Smooth muscle cell (in vitro differentiated cells): ENCODE data around the gene ATXN7L3. TPM values are rescaled to one million over a fixed set of nuclear protein-coding genes. Genes with fewer than 3 reads are reported as not detected.

Experiments used
- DNase-seq: peaks from one replicate; lab custom pipeline; 2025; ENCODE audit not compliant: unreplicated experiment; lab: John Stamatoyannopoulos, UW
- H2AFZ ChIP-seq: fragments of 200-600 bp; sonication (generic); 2 replicates; pipeline ENCODE4 v1.6.0; 2016; ENCODE audit warnings: antibody characterized with exemption, low read depth, mild to moderate bottlenecking
- H3F3A ChIP-seq: fragments of 200-600 bp; sonication (generic); 2 replicates; pipeline ENCODE4 v1.6.0; 2017; ENCODE audit warnings: antibody characterized with exemption, low read depth
- H3K27ac ChIP-seq: fragments of 200-600 bp; sonication (generic); 2 replicates; pipeline ENCODE4 v1.5.1; 2016; ENCODE audit warnings: low read depth, mild to moderate bottlenecking
- H3K27me3 ChIP-seq: fragments of 200-600 bp; sonication (generic); 2 replicates; pipeline ENCODE4 v1.6.1; 2016; ENCODE audit warnings: low read depth, mild to moderate bottlenecking
- H3K36me3 ChIP-seq: fragments of 200-600 bp; sonication (generic); 2 replicates; pipeline ENCODE4 v1.5.1; 2016; ENCODE audit warnings: low read depth
- H3K4me1 ChIP-seq: fragments of 200-600 bp; sonication (generic); 2 replicates; pipeline ENCODE4 v1.5.1; 2016; ENCODE audit warnings: low read depth
- H3K4me2 ChIP-seq: fragments of 200-600 bp; sonication (generic); 2 replicates; pipeline ENCODE4 v1.6.0; 2016; ENCODE audit warnings: mild to moderate bottlenecking
- H3K4me3 ChIP-seq: fragments of 200-600 bp; sonication (generic); 2 replicates; pipeline ENCODE4 v1.5.1; 2016; ENCODE audit warnings: mild to moderate bottlenecking
- H3K79me2 ChIP-seq: fragments of 200-600 bp; sonication (generic); 2 replicates; pipeline ENCODE4 v1.6.0; 2016; ENCODE audit warnings: low read depth, mild to moderate bottlenecking
- H3K9ac ChIP-seq: fragments of 200-600 bp; sonication (generic); 2 replicates; pipeline ENCODE4 v1.6.0; 2016; ENCODE audit warnings: low read depth
- H3K9me3 ChIP-seq: fragments of 200-600 bp; sonication (generic); replicated peaks from 2 replicates; pipeline ENCODE4 v1.5.1; 2016; ENCODE audit warnings: low read depth
- H4K20me1 ChIP-seq: fragments of 200-600 bp; sonication (generic); 2 replicates; pipeline ENCODE4 v1.6.0; 2016; ENCODE audit warnings: low read depth
- CTCF ChIP-seq: fragments of 200-600 bp; sonication (generic); IDR thresholded peaks from 2 replicates; pipeline ENCODE4 v1.5.1; 2017; ENCODE audit warnings: borderline replicate concordance, mild to moderate bottlenecking, antibody characterized with exemption; ENCODE audit not compliant: insufficient read depth, poor library complexity, severe bottlenecking
- WGBS: methylation state at CpG from one replicate; pipeline ENCODE4 v1.1.7; 2016; ENCODE audit warnings: low lambda C conversion rate; 5-methylcytosine and 5-hydroxymethylcytosine counted together
- polyA plus RNA-seq: library from polyadenylated mRNA; unstranded; fragments of >200 nt; fragmentation: Nextera tagmentation; extraction: Ambion mirVana; gene quantifications from 2 replicates; pipeline ENCODE4 v1.2.1, GENCODE V29; 2016
- total RNA-seq: library from RNA; depleted of rRNA; stranded (reverse); fragments of >200 nt; gene quantifications from 2 replicates; pipeline ENCODE4 v1.2.3, GENCODE V29; 2014

ATXN7L3 gene
- total and polyA plus RNA-seq, 2 experiments from 2014 or later, result 29.1 to 61.1 TPM

GRCh38 chr17:44184212-44184810 lies 15.4 kb downstream of the ATXN7L3 start:
- peaks cover 35% of the 10 kb centered on the region for H3K79me2 ChIP-seq
- no peak for TF ChIP-seq CTCF
- no peaks in the 10 kb centered on the region for H3F3A ChIP-seq
- H3K4me1 ChIP-seq, result peaks cover 17% of the 10 kb centered on the region
- no peak overlapping the region for H2AFZ ChIP-seq
- H4K20me1 ChIP-seq, result peaks cover 7% of the 10 kb centered on the region
- H3K27ac ChIP-seq, result no peak overlapping the region
- H3K27me3 ChIP-seq, result no peaks in the 10 kb centered on the region
- DNase-seq, result no peak
- H3K9me3 ChIP-seq, result no peaks in the 10 kb centered on the region
- H3K4me2 ChIP-seq, result no peak overlapping the region
- H3K36me3 ChIP-seq, result no peaks in the 10 kb centered on the region
- 97% methylated on average over 8 of the region's 8 CpGs for WGBS
- H3K4me3 ChIP-seq, result no peak overlapping the region
- no peak overlapping the region for H3K9ac ChIP-seq

GRCh38 chr17:44183024-44183423 lies 16.7 kb downstream of the ATXN7L3 start:
- Histone ChIP-seq H3K9ac (no peak overlapping the region), H3K79me2 (peaks cover 27% of the 10 kb centered on the region), H3K27ac (no peak overlapping the region), H3K4me1 (peaks cover 16% of the 10 kb centered on the region), H3K4me3 (no peak overlapping the region), H2AFZ (no peak overlapping the region), H4K20me1 (peaks cover 7% of the 10 kb centered on the region), H3K9me3 (no peaks in the 10 kb centered on the region), H3K36me3 (no peaks in the 10 kb centered on the region), H3F3A (no peaks in the 10 kb centered on the region), H3K27me3 (no peaks in the 10 kb centered on the region), H3K4me2 (no peak overlapping the region)
- no peak for DNase-seq
- no peak for TF ChIP-seq CTCF
- 100% methylated on average over 2 of the region's 2 CpGs for WGBS

GRCh38 chr17:44178133-44178532 lies 21.6 kb downstream of the ATXN7L3 start:
- no peaks in the 10 kb centered on the region for H3K79me2 ChIP-seq
- no peak overlapping the region for H3K4me3 ChIP-seq
- 97% methylated on average over 14 of the region's 14 CpGs for WGBS
- H3K36me3 ChIP-seq, result no peaks in the 10 kb centered on the region
- DNase-seq, result no peak
- H3K27ac ChIP-seq, result no peak overlapping the region
- H3K4me1 ChIP-seq, result no peaks in the 10 kb centered on the region
- no peaks in the 10 kb centered on the region for H3K27me3 ChIP-seq
- H3K4me2 ChIP-seq, result no peak overlapping the region
- TF ChIP-seq CTCF, result no peak
- no peaks in the 10 kb centered on the region for H3F3A ChIP-seq
- H4K20me1 ChIP-seq, result no peaks in the 10 kb centered on the region
- no peak overlapping the region for H2AFZ ChIP-seq
- H3K9ac ChIP-seq, result no peak overlapping the region
- no peaks in the 10 kb centered on the region for H3K9me3 ChIP-seq

- no peak overlapping the region for H2AFZ ChIP-seq
- no peaks in the 10 kb centered on the region for H4K20me1 ChIP-seq
- H3K4me2 ChIP-seq, result no peak overlapping the region
- H3K79me2 ChIP-seq, result no peaks in the 10 kb centered on the region
- no peak for TF ChIP-seq CTCF
- H3K4me1 ChIP-seq, result no peaks in the 10 kb centered on the region
- no peak for DNase-seq
- H3K4me3 ChIP-seq, result no peak overlapping the region
- H3K36me3 ChIP-seq, result no peaks in the 10 kb centered on the region
- H3K27me3 ChIP-seq, result no peaks in the 10 kb centered on the region
- H3K27ac ChIP-seq, result no peak overlapping the region
- no peaks in the 10 kb centered on the region for H3F3A ChIP-seq
- WGBS, result 98% methylated on average over 4 of the region's 4 CpGs
- H3K9ac ChIP-seq, result no peak overlapping the region
- H3K9me3 ChIP-seq, result no peaks in the 10 kb centered on the region
These were observed 22.0 kb downstream of the ATXN7L3 start for GRCh38 chr17:44177640-44178039.
